GM12878 (cell line): ENCODE data around the gene SPEG. TPM values are rescaled to one million over a fixed set of nuclear protein-coding genes. Genes with fewer than 3 reads are reported as not detected.

Experiments
- ATAC-seq: fragments of 200-7000 bp; cut with Tn5 transposase; 3 replicates; pipeline ENCODE4 v1.9.1; 2020; ENCODE audit warnings: mild to moderate bottlenecking, moderate library complexity
- BruUV-seq: library from RNA; stranded (reverse); fragments of 400-500 nt; replicated peaks from 2 replicates; lab custom pipeline; 2021; lab: Mats Ljungman, UMichigan
- CTCF ChIA-PET: fragments of 300-600 bp; sonication (Branson Sonifier 250); formaldehyde crosslinking; extraction: SDS; loops from one replicate; lab custom pipeline; 2021; ENCODE audit warnings: inconsistent platforms; lab: Yijun Ruan, JAX
- POLR2A ChIA-PET: fragments of 350-600 bp; formaldehyde crosslinking; extraction: SDS; loops from one replicate; lab custom pipeline; 2021; ENCODE audit warnings: inconsistent platforms; lab: Charles Lee
- RAD21 ChIA-PET: fragments of 300-600 bp; sonication (Branson Sonifier 250); formaldehyde crosslinking; loops from one replicate; lab custom pipeline; 2023; ENCODE audit warnings: antibody characterized with exemption; ENCODE audit not compliant: unreplicated experiment; lab: Charles Lee
- SMC1A ChIA-PET: fragments of 300-600 bp; sonication (Branson Sonifier 250); formaldehyde crosslinking; loops from one replicate; lab custom pipeline; 2023; ENCODE audit not compliant: unreplicated experiment, uncharacterized antibody; lab: Charles Lee
- DNase-seq: peaks from one replicate; pipeline ENCODE4 v3.0.0-alpha.2; 2011; ENCODE audit warnings: low read depth, low spot score
- FAIRE-seq: peaks from 3 replicates; lab custom pipeline; 2011; peaks lifted over from hg19 to GRCh38; lab: Jason Lieb, UNC
- H2AFZ ChIP-seq: 2 replicates; pipeline ENCODE4 v1.6.0; 2011; ENCODE audit warnings: low read depth, low read length, control low read depth; ENCODE audit not compliant: control insufficient read depth
- H3K27ac ChIP-seq: 2 replicates; pipeline ENCODE4 v1.5.1; 2011; ENCODE audit warnings: control low read depth; ENCODE audit not compliant: control insufficient read depth, insufficient read depth
- H3K27me3 ChIP-seq, 2 experiments: replicated peaks in 1 of 2; 2 replicates each; pipeline versions ENCODE4 v1.6.0 to v1.6.1; 2011; ENCODE audit warnings: low read length in 1 of 2; ENCODE audit not compliant: control insufficient read depth in 2 of 2, insufficient read depth in 2 of 2
- H3K36me3 ChIP-seq, 2 experiments: 2 replicates each; pipeline ENCODE4 v1.5.1; 2011; ENCODE audit warnings: low read length in 1 of 2; ENCODE audit not compliant: control insufficient read depth in 2 of 2, insufficient read depth in 2 of 2
- H3K4me1 ChIP-seq: 2 replicates; pipeline ENCODE4 v1.6.1; 2011; ENCODE audit warnings: mild to moderate bottlenecking, low read length, moderate library complexity, mixed read lengths; ENCODE audit not compliant: control insufficient read depth, insufficient read depth
- H3K4me2 ChIP-seq: 2 replicates; pipeline ENCODE4 v1.6.0; 2011; ENCODE audit warnings: control low read depth; ENCODE audit not compliant: control insufficient read depth, insufficient read depth
- H3K4me3 ChIP-seq: fragments of 200-600 bp; sonication (generic); 2 replicates; pipeline ENCODE4 v1.5.1; 2016
- H3K79me2 ChIP-seq: 2 replicates; pipeline ENCODE4 v1.6.0; 2011; ENCODE audit warnings: low read length; ENCODE audit not compliant: control insufficient read depth, insufficient read depth
- H3K9ac ChIP-seq: 2 replicates; pipeline ENCODE4 v1.8.0; 2011; ENCODE audit warnings: low read length, control low read depth, mixed read lengths; ENCODE audit not compliant: control insufficient read depth, insufficient read depth
- H3K9me3 ChIP-seq: replicated peaks from 3 replicates; pipeline ENCODE4 v1.5.1; 2011; ENCODE audit warnings: mild to moderate bottlenecking, low read length; ENCODE audit not compliant: control insufficient read depth, insufficient read depth
- H4K20me1 ChIP-seq: 2 replicates; pipeline ENCODE4 v1.6.0; 2011; ENCODE audit not compliant: control insufficient read depth, insufficient read depth
- CBX3 ChIP-seq: fragments of 200-600 bp; sonication (generic); IDR thresholded peaks from 2 replicates; pipeline ENCODE4 v1.6.1; 2016; ENCODE audit warnings: low read depth, borderline replicate concordance
- HDAC6 ChIP-seq: fragments of 200-600 bp; sonication (generic); IDR thresholded peaks from one replicate; pipeline ENCODE4 v1.8.0; 2017; ENCODE audit warnings: antibody characterized with exemption; ENCODE audit not compliant: unreplicated experiment
- IRF4 ChIP-seq: IDR thresholded peaks from 2 replicates; pipeline ENCODE4 v1.6.1; 2011; ENCODE audit warnings: low read depth, low read length
- NR2C1 ChIP-seq: fragments of 450-650 bp; IDR thresholded peaks from 2 replicates; pipeline ENCODE4 v1.6.1; 2017; ENCODE audit warnings: antibody characterized with exemption, mild to moderate bottlenecking, moderate library complexity
- POLR2AphosphoS5 ChIP-seq: IDR thresholded peaks from 2 replicates; pipeline ENCODE4 v1.6.1; 2011; ENCODE audit warnings: mild to moderate bottlenecking, low read length, inconsistent platforms
- WGBS: methylation state at CpG from one replicate; pipeline ENCODE4 v1.1.6; 2016; ENCODE audit warnings: low lambda C conversion rate; ENCODE audit not compliant: insufficient replicate concordance, insufficient coverage; ENCODE audit errors: missing lambda C conversion rate; 5-methylcytosine and 5-hydroxymethylcytosine counted together
- in situ Hi-C: fragments of 300-500 bp; cut with MboI; formaldehyde crosslinking; loops from 9 replicates; pipeline ENCODE4 v1.14.3; 2018; ENCODE audit warnings: mixed read lengths
- intact Hi-C: fragments of 100-400 bp; cut with micrococcal nuclease; formaldehyde crosslinking; loops from one replicate; pipeline ENCODE4 v1.14.2; 2022; ENCODE audit not compliant: unreplicated experiment
- polyA plus RNA-seq, 11 experiments: library from polyadenylated mRNA; depleted of rRNA in 4 of 11; unstranded in 6 of 11; stranded (reverse) in 5 of 11; fragments of >200 nt; fragmentation: Nextera tagmentation in 4 of 11; fragmentation: Illumina TruSeq in 1 of 11; extraction: Ambion mirVana in 4 of 11; extraction: Trizol in 1 of 11; gene quantifications; 1 replicate in 1 of 11; 2 replicates in 10 of 11; pipeline versions ENCODE4 v1.2.1 to v1.2.3, GENCODE V29; 2011 to 2016; ENCODE audit warnings: inconsistent platforms in 2 of 11, missing spikeins in 2 of 11, low read depth in 1 of 11
- total RNA-seq, 4 experiments: library from RNA; depleted of rRNA in 3 of 4; stranded (reverse); fragments of >200 nt in 3 of 4; fragmentation: Illumina TruSeq in 1 of 4; extraction: Trizol in 1 of 4; gene quantifications; 2 replicates each; pipeline versions ENCODE4 v1.2.1 to v1.2.3, GENCODE V29; 2013 to 2021
- TF ChIP-seq, protein P1 (sequence below): fragments of 450-650 bp; IDR thresholded peaks from 2 replicates; pipeline ENCODE4 v1.6.1; 2017; ENCODE audit warnings: antibody characterized with exemption, mild to moderate bottlenecking, moderate library complexity
- TF ChIP-seq, protein P2 (sequence below), 3 experiments: IDR thresholded peaks in 2 of 3; conservative IDR thresholded peaks in 1 of 3; 2 replicates each; pipeline ENCODE4 v1.5.1; 2011; ENCODE audit warnings: low read depth in 3 of 3, low read length in 3 of 3, mild to moderate bottlenecking in 3 of 3, control low read depth in 2 of 3, moderate library complexity in 2 of 3, inconsistent platforms in 1 of 3, mixed read lengths in 1 of 3; ENCODE audit not compliant: control insufficient read depth in 2 of 3, insufficient read depth in 1 of 3; ENCODE audit errors: extremely low read depth in 1 of 3
- TF ChIP-seq, protein P3 (sequence below): fragments of 450-650 bp; IDR thresholded peaks from 2 replicates; pipeline ENCODE4 v1.6.1; 2017; ENCODE audit warnings: mild to moderate bottlenecking, moderate library complexity

SPEG gene
- total and polyA plus RNA-seq, 10 of the 15 experiments (the other 5 are each of a cell fraction or from before 2014, with no cell fraction given): 0.03 to 0.28 TPM; not detected in 8

DNA sequence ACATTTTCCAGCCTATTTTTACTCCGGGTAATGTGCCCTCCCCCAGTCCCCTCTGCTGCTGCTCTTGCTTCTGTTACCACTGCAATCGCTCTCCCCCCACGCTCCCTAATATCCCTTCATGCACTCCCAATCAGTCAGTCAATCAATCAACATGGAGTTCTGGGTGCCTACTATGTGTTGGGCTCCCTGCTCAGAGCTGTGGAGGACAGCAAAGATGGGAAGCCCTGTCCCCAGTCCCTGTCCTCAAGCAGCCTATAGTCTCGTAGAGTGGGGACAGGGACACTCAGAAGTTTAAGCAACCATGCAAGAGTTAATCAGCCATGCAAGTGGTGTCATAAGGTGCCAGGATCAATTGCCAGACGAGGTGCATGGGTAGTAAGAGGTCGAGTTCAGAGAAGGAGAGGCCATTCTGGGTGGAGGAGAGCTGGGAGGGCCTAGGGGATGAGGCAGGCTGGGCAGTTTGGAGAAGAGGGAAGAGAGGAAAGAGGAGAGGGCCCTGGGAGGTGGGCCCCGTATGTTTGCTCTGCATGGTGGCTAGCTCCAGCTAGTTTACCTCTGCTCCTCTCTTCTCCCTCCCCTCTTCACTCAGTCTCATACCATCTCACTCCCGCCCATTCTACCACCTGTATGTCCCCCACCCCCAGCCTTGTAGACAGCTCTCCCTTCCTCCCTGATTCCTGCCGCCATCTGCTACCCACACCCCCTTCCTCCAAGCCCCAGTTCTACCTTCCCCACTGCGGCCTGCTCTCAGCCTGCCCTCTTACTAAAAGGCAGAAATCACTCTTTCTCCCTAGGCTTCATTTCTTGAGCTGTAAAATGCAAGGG, 83.5 kb downstream of the SPEG start (continued):
- TF ChIP-seq, protein P1, sequence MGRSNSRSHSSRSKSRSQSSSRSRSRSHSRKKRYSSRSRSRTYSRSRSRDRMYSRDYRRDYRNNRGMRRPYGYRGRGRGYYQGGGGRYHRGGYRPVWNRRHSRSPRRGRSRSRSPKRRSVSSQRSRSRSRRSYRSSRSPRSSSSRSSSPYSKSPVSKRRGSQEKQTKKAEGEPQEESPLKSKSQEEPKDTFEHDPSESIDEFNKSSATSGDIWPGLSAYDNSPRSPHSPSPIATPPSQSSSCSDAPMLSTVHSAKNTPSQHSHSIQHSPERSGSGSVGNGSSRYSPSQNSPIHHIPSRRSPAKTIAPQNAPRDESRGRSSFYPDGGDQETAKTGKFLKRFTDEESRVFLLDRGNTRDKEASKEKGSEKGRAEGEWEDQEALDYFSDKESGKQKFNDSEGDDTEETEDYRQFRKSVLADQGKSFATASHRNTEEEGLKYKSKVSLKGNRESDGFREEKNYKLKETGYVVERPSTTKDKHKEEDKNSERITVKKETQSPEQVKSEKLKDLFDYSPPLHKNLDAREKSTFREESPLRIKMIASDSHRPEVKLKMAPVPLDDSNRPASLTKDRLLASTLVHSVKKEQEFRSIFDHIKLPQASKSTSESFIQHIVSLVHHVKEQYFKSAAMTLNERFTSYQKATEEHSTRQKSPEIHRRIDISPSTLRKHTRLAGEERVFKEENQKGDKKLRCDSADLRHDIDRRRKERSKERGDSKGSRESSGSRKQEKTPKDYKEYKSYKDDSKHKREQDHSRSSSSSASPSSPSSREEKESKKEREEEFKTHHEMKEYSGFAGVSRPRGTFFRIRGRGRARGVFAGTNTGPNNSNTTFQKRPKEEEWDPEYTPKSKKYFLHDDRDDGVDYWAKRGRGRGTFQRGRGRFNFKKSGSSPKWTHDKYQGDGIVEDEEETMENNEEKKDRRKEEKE: no peak
- TF ChIP-seq POLR2AphosphoS5 (no peak), CBX3 (no peak)

DNA sequence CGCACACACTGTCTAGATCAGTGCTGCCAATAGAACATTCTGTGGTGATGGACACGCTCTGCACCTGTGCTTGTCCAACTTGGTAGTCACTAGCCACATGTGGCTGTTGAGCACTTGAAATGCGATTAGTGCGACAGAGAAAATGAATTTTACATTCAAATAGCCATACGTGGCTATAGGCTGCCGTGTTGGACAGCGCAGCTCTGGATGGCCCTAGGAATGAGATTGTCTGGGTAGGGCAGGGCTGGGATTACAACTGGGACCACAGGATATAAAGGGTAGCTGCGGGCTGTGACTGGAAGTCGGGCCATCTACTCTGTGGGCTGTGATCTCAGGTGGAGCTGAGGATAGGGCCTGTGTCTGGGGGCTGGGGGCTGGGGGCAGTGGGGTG, 84.9 kb downstream of the SPEG start:
- no peak for FAIRE-seq
- BruUV-seq: no TSS peak
- TF ChIP-seq, protein P2, sequence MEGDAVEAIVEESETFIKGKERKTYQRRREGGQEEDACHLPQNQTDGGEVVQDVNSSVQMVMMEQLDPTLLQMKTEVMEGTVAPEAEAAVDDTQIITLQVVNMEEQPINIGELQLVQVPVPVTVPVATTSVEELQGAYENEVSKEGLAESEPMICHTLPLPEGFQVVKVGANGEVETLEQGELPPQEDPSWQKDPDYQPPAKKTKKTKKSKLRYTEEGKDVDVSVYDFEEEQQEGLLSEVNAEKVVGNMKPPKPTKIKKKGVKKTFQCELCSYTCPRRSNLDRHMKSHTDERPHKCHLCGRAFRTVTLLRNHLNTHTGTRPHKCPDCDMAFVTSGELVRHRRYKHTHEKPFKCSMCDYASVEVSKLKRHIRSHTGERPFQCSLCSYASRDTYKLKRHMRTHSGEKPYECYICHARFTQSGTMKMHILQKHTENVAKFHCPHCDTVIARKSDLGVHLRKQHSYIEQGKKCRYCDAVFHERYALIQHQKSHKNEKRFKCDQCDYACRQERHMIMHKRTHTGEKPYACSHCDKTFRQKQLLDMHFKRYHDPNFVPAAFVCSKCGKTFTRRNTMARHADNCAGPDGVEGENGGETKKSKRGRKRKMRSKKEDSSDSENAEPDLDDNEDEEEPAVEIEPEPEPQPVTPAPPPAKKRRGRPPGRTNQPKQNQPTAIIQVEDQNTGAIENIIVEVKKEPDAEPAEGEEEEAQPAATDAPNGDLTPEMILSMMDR (IDR thresholded peaks at IDR 0.05 in 2 of 3, conservative IDR thresholded peaks at IDR 0.05 in 1 of 3; ENCODE audit: control insufficient read depth in 2 of 3, extremely low read depth in 1 of 3, insufficient read depth in 1 of 3, low read depth in 3 of 3, low read length in 3 of 3): no peak
- TF ChIP-seq, protein P3, sequence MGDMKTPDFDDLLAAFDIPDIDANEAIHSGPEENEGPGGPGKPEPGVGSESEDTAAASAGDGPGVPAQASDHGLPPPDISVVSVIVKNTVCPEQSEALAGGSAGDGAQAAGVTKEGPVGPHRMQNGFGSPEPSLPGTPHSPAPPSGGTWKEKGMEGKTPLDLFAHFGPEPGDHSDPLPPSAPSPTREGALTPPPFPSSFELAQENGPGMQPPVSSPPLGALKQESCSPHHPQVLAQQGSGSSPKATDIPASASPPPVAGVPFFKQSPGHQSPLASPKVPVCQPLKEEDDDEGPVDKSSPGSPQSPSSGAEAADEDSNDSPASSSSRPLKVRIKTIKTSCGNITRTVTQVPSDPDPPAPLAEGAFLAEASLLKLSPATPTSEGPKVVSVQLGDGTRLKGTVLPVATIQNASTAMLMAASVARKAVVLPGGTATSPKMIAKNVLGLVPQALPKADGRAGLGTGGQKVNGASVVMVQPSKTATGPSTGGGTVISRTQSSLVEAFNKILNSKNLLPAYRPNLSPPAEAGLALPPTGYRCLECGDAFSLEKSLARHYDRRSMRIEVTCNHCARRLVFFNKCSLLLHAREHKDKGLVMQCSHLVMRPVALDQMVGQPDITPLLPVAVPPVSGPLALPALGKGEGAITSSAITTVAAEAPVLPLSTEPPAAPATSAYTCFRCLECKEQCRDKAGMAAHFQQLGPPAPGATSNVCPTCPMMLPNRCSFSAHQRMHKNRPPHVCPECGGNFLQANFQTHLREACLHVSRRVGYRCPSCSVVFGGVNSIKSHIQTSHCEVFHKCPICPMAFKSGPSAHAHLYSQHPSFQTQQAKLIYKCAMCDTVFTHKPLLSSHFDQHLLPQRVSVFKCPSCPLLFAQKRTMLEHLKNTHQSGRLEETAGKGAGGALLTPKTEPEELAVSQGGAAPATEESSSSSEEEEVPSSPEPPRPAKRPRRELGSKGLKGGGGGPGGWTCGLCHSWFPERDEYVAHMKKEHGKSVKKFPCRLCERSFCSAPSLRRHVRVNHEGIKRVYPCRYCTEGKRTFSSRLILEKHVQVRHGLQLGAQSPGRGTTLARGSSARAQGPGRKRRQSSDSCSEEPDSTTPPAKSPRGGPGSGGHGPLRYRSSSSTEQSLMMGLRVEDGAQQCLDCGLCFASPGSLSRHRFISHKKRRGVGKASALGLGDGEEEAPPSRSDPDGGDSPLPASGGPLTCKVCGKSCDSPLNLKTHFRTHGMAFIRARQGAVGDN: no peak
- TF ChIP-seq IRF4 (no peak), HDAC6 (no peak), NR2C1 (no peak)

More for the DNA sequence above, 84.9 kb downstream of the SPEG start:
- no peaks in the 10 kb centered on the region for H4K20me1 ChIP-seq
- no peak for ATAC-seq
- WGBS: 46% methylated on average over 9 of the region's 9 CpGs
- H3K9ac ChIP-seq: no peak overlapping the region
- no peaks in the 10 kb centered on the region for H3K36me3 ChIP-seq
- ChIA-PET RAD21 (interaction anchor here (1.0 to 1.2 kb wide), 2 partner anchors 10 to 21 kb away, joined by 3 read pairs; partner anchors contain the start of gene GMPPA), CTCF (interaction anchor here (1.7 to 2.3 kb wide), 2 partner anchors 10 to 24 kb away, joined by 5 to 9 read pairs; no protein-coding TSS in a partner anchor), POLR2A (no interaction called here), SMC1A (interaction anchor here (1.6 kb wide), 1 partner anchor 10 kb away, joined by 5 read pairs; no protein-coding TSS in a partner anchor)
- DNase-seq: no peak
- H3K27ac ChIP-seq: no peak overlapping the region
- H3K4me1 ChIP-seq: no peaks in the 10 kb centered on the region
- no peak overlapping the region for H3K4me3 ChIP-seq
- no peaks in the 10 kb centered on the region for H3K9me3 ChIP-seq
- intact Hi-C loops: no loop called here
- peaks cover 11 to 17% of the 10 kb centered on the region in 2 experiments for H3K27me3 ChIP-seq
- H2AFZ ChIP-seq: no peak overlapping the region
- in situ Hi-C loops: no loop called here
- no peaks in the 10 kb centered on the region for H3K79me2 ChIP-seq
- H3K4me2 ChIP-seq: no peak overlapping the region
